GM19438 (cell line): ENCODE measurements around the gene CYP26B1.

Experiments used
- ATAC-seq: cut with Tn5 transposase; IDR thresholded peaks from one replicate; pipeline ENCODE4 v1.9.1; 2021; ENCODE audit warnings: low read depth; ENCODE audit not compliant: unreplicated experiment

Gene CYP26B1

DNA sequence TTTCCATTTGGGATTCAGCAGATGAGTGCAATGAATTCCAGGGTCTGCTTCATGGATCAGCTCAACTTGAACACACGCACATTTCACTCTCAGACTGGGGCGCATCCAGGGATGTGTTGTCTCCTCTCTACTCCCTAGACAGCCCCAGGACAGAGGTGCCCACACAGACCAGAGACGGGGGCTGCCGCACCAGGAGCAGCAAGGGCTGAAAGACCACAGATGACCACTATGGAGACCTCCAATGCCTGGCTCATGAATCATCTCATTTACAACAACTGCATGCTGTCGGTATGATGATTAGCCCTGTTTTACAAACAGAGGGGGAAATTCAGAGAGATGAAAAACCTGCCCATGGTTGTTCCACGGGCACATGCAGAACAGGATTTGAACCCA lies 63.1 kb downstream of the CYP26B1 start:
- ATAC-seq = no peak

DNA sequence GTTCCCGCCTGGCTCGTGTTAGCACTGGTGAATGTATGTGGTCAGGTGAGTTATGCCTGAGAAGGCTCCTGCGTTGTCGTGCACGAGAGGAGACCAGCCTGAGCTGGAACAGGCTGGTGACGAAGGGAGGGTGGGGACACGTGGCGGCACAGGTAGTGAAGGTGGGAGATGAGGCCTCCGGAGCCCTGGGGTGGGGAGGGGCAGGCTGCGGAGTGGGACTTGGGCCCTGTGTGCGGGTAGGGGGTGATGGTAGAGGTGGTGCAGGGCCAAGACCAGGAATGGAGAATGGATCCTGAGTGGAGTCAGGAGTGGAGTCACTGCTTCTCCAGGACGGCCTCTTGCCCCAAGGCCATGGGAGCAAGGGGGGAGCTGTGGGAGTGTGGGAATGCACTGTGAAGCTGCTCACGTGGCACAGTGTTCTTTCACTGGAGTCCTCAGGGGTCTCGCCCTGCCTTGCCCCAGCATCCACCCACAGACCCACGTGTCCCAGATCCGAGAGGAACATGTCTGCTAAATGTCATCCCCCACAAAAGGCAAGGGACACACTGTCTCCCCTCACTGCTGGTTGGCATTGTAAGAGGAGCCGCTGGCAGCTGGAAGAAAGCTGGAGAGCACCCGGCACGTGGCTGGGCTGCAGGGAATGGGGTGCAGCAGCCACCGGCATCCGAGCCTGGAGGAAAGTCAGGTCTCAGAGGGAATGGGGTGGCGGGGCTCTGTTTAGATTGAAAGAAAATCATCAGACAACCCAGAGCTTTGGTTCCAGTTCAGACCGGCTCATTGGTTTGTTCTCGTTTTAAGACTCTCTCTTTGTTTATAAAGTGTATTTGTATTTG lies 63.7 kb downstream of the CYP26B1 start:
- ATAC-seq = no peak

DNA sequence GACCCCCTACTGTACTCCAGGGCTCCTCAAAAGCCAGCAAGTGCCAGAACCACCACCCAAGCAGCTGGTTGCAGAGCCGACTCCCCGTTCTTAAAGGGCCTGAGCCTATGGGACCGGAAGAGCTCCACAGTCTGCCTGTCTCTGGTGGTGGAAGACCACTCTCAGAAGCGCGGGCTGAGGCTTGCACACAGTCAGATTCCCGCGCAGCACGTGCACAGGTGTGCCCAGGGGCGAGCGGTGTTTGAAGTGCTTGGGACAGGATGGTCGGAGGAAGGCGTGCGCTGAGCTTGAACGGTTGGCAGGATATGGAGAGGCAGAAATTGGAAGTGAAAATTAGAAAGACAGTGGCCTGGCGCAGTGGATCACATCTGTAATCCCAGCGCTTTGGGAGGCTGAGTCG lies 64.8 kb downstream of the CYP26B1 start:
- no peak for ATAC-seq

DNA sequence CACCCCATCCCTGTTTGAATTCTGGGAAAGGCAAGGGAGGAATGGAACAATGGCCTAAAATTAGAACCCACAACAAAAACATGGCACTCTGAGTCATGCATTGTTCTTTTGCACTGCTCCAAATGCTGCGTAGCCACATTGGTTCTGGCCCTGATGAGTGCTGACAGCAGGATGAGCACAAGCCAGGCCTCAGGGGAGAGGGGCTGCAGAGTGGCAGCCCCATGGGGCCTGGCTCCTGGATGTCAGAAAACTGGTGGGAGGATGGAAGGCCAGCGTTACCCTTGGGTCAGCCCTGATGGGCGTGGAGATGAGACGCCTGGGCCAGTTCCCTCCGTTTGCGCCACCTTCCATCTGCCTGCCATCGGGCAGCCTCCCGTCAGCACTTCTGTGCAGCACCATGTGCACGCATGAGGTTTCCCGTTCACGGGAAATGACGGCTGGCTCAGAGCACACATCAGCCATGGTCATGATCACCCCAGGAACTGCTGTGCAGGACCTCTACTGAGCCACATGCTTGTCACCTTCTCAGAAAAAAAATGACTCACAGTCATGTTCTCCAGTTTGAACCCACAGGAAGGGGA lies 65.6 kb downstream of the CYP26B1 start:
- ATAC-seq = no peak

DNA sequence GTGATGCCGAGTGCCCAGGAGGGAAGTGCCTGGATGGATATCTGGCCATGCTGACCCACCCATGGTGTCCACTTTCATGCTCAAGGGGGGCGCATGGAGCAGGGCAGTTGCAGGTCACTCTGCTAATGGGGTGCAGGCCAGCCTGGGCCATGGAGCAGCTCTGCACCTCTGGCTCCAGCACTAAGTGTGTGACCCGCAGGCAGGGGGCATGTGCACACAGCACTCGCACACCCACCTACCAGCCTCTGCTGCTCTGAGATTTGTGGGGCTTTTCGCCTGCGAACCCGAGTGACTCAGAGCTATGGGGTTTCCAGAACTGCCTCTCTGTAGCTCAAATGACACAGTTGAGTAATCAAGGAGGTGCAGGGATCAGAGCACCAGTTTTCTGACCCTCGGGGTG lies 66.2 kb downstream of the CYP26B1 start:
- ATAC-seq = no peak

DNA sequence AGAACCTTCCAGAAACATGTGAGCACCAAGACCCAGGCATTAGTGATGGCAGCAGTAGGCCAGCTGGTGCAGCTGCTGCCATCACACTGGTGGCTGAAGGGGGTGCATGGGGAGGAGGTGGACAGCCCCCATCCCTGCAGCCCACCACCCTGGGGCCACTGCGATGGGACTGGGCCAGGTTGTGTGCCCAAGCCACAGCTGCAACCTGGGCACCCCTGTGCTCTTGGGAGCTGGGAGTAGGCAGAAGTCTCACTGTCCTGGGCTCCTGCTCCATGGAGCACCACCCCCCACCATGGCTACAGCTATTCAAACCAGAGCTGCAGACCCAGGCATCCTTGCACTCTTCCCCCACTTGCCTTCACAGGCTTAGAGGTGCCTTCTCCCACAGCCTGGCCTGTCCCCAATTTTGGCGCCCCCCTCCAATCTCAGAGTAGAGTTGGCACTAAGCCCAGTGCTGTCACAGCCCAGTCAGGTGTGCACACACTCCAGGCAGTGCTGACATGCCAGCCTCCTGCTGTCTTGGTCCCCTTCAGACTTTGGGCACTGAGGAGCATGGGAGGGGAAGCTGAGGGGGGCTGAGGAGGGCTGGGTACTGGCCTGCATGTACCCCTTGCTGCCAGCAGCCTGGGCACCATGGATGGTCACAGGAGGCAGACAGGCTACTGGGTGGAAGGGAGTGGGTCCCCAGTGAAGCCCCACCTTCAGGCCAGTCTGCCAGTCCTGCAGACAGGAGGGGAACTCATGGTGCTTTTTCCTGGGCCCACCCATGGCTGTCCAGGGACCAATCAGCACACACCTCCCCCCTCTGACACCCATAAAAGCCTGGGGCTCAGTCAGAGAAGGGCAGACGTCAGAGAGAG lies 67.1 kb downstream of the CYP26B1 start:
- no peak for ATAC-seq
